Neural cell (in vitro differentiated cells): ENCODE data around the gene RNF7.

Experiments used
- EP300 ChIP-seq: fragments of 450-650 bp; conservative IDR thresholded peaks from 2 replicates; pipeline ENCODE4 v1.6.1; 2014; ENCODE audit warnings: antibody characterized with exemption, mild to moderate bottlenecking, moderate library complexity; ENCODE audit not compliant: poor library complexity, severe bottlenecking
- EZH2 ChIP-seq: fragments of 200-600, 300-800 bp; shearing (Covaris generic), sonication (generic); IDR thresholded peaks from 2 replicates; pipeline ENCODE4 v1.6.1; 2014; ENCODE audit warnings: antibody characterized with exemption, low read length, borderline replicate concordance, mild to moderate bottlenecking; ENCODE audit not compliant: insufficient read depth, poor library complexity, severe bottlenecking
- MXI1 ChIP-seq: fragments of 450-650 bp; conservative IDR thresholded peaks from 2 replicates; pipeline ENCODE4 v1.6.1; 2014; ENCODE audit warnings: antibody characterized with exemption, mild to moderate bottlenecking; ENCODE audit not compliant: poor library complexity, severe bottlenecking
- POLR2AphosphoS5 ChIP-seq: IDR thresholded peaks from 2 replicates; pipeline ENCODE4 v1.6.1; 2012
- RAD21 ChIP-seq: fragments of 450-650 bp; conservative IDR thresholded peaks from 2 replicates; pipeline ENCODE4 v1.6.1; 2014; ENCODE audit warnings: antibody characterized with exemption, mild to moderate bottlenecking, moderate library complexity
- REST ChIP-seq: IDR thresholded peaks from 2 replicates; pipeline ENCODE4 v1.6.1; 2012; ENCODE audit warnings: borderline replicate concordance
- SMC3 ChIP-seq: fragments of 450-650 bp; conservative IDR thresholded peaks from 2 replicates; pipeline ENCODE4 v1.6.1; 2014; ENCODE audit warnings: antibody characterized with exemption, mild to moderate bottlenecking, moderate library complexity; ENCODE audit not compliant: poor library complexity
- TAF1 ChIP-seq: IDR thresholded peaks from 2 replicates; pipeline ENCODE4 v1.6.1; 2012; ENCODE audit warnings: low read depth
- TF ChIP-seq, protein P1 (sequence below): fragments of 450-650 bp; IDR thresholded peaks from 2 replicates; pipeline ENCODE4 v1.5.1; 2014; ENCODE audit warnings: antibody characterized with exemption, mild to moderate bottlenecking, moderate library complexity; ENCODE audit not compliant: poor library complexity, severe bottlenecking

DNA sequence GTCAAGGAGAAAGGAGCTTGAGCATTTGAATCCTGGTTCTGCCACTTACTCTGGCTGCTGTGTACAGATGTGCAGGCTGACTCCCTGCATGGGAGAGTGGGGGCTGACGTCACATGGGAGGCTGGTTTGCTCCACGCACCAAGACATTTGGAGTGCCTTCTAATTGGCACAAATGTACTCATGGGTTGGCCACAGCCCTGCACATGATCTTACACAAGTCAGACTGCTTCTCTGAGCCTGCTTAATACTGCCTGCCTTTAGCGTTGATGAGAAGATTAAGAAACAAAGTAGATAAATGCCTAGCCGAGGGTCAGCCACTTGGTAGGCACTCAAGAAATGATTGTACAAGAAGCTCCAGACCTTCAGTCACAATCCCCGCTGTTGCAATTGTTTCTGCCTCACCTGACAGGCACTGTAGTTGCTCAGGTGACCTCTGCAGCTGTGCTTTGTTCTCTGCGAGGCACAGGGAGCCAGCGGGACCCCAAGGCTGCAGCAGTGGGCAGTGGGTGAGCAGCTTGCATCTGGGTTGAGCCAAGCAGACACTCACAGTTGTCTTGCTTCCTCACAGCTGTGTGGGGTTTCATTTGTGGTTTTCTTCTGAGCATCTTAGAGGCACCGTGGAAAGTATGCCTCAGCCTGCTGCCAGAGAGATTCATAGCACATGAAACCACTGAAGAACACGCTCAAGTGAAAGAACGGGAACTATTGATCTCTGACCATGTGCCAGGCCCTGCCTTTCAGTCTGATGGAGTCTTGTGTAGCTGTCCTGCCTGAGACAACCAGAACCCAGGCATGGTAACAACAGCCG, 58.2 kb downstream of the RNF7 start:
- TF ChIP-seq EP300 (no peak), RAD21 (no peak), TAF1 (no peak), EZH2 (no peak), REST (no peak), POLR2AphosphoS5 (no peak), SMC3 (no peak), MXI1 (no peak)
- TF ChIP-seq, protein P1, sequence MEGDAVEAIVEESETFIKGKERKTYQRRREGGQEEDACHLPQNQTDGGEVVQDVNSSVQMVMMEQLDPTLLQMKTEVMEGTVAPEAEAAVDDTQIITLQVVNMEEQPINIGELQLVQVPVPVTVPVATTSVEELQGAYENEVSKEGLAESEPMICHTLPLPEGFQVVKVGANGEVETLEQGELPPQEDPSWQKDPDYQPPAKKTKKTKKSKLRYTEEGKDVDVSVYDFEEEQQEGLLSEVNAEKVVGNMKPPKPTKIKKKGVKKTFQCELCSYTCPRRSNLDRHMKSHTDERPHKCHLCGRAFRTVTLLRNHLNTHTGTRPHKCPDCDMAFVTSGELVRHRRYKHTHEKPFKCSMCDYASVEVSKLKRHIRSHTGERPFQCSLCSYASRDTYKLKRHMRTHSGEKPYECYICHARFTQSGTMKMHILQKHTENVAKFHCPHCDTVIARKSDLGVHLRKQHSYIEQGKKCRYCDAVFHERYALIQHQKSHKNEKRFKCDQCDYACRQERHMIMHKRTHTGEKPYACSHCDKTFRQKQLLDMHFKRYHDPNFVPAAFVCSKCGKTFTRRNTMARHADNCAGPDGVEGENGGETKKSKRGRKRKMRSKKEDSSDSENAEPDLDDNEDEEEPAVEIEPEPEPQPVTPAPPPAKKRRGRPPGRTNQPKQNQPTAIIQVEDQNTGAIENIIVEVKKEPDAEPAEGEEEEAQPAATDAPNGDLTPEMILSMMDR: no peak
